ENCODE results near the gene DTNBP1.

Gene DTNBP1

GRCh38 chr6:15500078-15500740 is 162.6 kb downstream of the DTNBP1 start:
- Histone ChIP-seq H3K9ac (ENCODE audit: low read length) (no peak overlapping the region), H3K4me2 (ENCODE audit: low read depth, low read length) (no peak overlapping the region), H3K27me3 (replicated peaks; ENCODE audit: insufficient read depth, low read length) (no peaks in the 10 kb centered on the region), H3K4me1 (ENCODE audit: low read length) (no peaks in the 10 kb centered on the region), H4K20me1 (ENCODE audit: insufficient read depth, low read length) (no peaks in the 10 kb centered on the region), H2AFZ (ENCODE audit: low read length) (no peak overlapping the region), H3K9me2 (replicated peaks; ENCODE audit: insufficient read depth, low read length) (no peaks in the 10 kb centered on the region), H3K79me2 (ENCODE audit: low read length) (no peaks in the 10 kb centered on the region), H3K27ac (ENCODE audit: low read length) (no peak overlapping the region), H3K4me3 (ENCODE audit: low read length) (no peak overlapping the region), H3K36me3 (replicated peaks; ENCODE audit: insufficient read depth, low read length) (no peaks in the 10 kb centered on the region), H3K9me3 (replicated peaks; ENCODE audit: insufficient read depth, low read length) (no peaks in the 10 kb centered on the region), H3F3A (ENCODE audit: insufficient read depth, low read length) (no peaks in the 10 kb centered on the region)
- TF ChIP-seq EZH2 (optimal IDR thresholded peaks at IDR 0.05; ENCODE audit: low read depth, low read length) (no peak), EZH2phosphoT487 (IDR thresholded peaks at IDR 0.05; ENCODE audit: low read length) (no peak)
- no peak for DNase-seq

GRCh38 chr6:15499591-15499990 is 163.2 kb downstream of the DTNBP1 start:
- Histone ChIP-seq H3K9ac (ENCODE audit: low read length) (no peak overlapping the region), H3K36me3 (replicated peaks; ENCODE audit: insufficient read depth, low read length) (no peaks in the 10 kb centered on the region), H3K9me3 (replicated peaks; ENCODE audit: insufficient read depth, low read length) (no peaks in the 10 kb centered on the region), H2AFZ (ENCODE audit: low read length) (no peak overlapping the region), H3K79me2 (ENCODE audit: low read length) (no peaks in the 10 kb centered on the region), H3K27me3 (replicated peaks; ENCODE audit: insufficient read depth, low read length) (no peaks in the 10 kb centered on the region), H3F3A (ENCODE audit: insufficient read depth, low read length) (no peaks in the 10 kb centered on the region), H4K20me1 (ENCODE audit: insufficient read depth, low read length) (no peaks in the 10 kb centered on the region), H3K4me1 (ENCODE audit: low read length) (no peaks in the 10 kb centered on the region), H3K9me2 (replicated peaks; ENCODE audit: insufficient read depth, low read length) (no peaks in the 10 kb centered on the region), H3K4me2 (ENCODE audit: low read depth, low read length) (no peak overlapping the region), H3K4me3 (ENCODE audit: low read length) (no peak overlapping the region), H3K27ac (ENCODE audit: low read length) (no peak overlapping the region)
- TF ChIP-seq EZH2phosphoT487 (IDR thresholded peaks at IDR 0.05; ENCODE audit: low read length) (no peak), CTCF (IDR thresholded peaks at IDR 0.05; ENCODE audit: low read length) (no peak), EZH2 (optimal IDR thresholded peaks at IDR 0.05; ENCODE audit: low read depth, low read length) (no peak)
- DNase-seq, result no peak

- H4K20me1 ChIP-seq (ENCODE audit: insufficient read depth, low read length), result no peaks in the 10 kb centered on the region
- no peak for TF ChIP-seq EZH2phosphoT487 (IDR thresholded peaks at IDR 0.05; ENCODE audit: low read length)
- no peak for TF ChIP-seq CTCF (IDR thresholded peaks at IDR 0.05; ENCODE audit: low read length)
- no peak for TF ChIP-seq EZH2 (optimal IDR thresholded peaks at IDR 0.05; ENCODE audit: low read depth, low read length)
- H3F3A ChIP-seq (ENCODE audit: insufficient read depth, low read length), result no peaks in the 10 kb centered on the region
These were observed 163.7 kb downstream of the DTNBP1 start for GRCh38 chr6:15499125-15499524.

GRCh38 chr6:15498640-15499039 is 164.2 kb downstream of the DTNBP1 start:
- Histone ChIP-seq H3K27me3 (replicated peaks; ENCODE audit: insufficient read depth, low read length) (no peaks in the 10 kb centered on the region), H3K79me2 (ENCODE audit: low read length) (no peaks in the 10 kb centered on the region), H3K36me3 (replicated peaks; ENCODE audit: insufficient read depth, low read length) (no peaks in the 10 kb centered on the region), H3K4me1 (ENCODE audit: low read length) (no peaks in the 10 kb centered on the region), H2AFZ (ENCODE audit: low read length) (no peak overlapping the region), H3K9me3 (replicated peaks; ENCODE audit: insufficient read depth, low read length) (no peaks in the 10 kb centered on the region), H3K27ac (ENCODE audit: low read length) (no peak overlapping the region), H3K4me2 (ENCODE audit: low read depth, low read length) (no peak overlapping the region), H3K9ac (ENCODE audit: low read length) (no peak overlapping the region), H3K9me2 (replicated peaks; ENCODE audit: insufficient read depth, low read length) (no peaks in the 10 kb centered on the region), H3K4me3 (ENCODE audit: low read length) (no peak overlapping the region), H3F3A (ENCODE audit: insufficient read depth, low read length) (no peaks in the 10 kb centered on the region), H4K20me1 (ENCODE audit: insufficient read depth, low read length) (no peaks in the 10 kb centered on the region)
- DNase-seq, result no peak
- no peak for TF ChIP-seq EZH2phosphoT487 (IDR thresholded peaks at IDR 0.05; ENCODE audit: low read length)
- TF ChIP-seq EZH2 (optimal IDR thresholded peaks at IDR 0.05; ENCODE audit: low read depth, low read length), result no peak
- TF ChIP-seq CTCF (IDR thresholded peaks at IDR 0.05; ENCODE audit: low read length), result no peak

More at GRCh38 chr6:15499125-15499524, 163.7 kb downstream of the DTNBP1 start:
- no peaks in the 10 kb centered on the region for H3K9me2 ChIP-seq (replicated peaks; ENCODE audit: insufficient read depth, low read length)
- H3K4me1 ChIP-seq (ENCODE audit: low read length), result no peaks in the 10 kb centered on the region
- H2AFZ ChIP-seq (ENCODE audit: low read length), result no peak overlapping the region
- no peak overlapping the region for H3K4me2 ChIP-seq (ENCODE audit: low read depth, low read length)
- H3K4me3 ChIP-seq (ENCODE audit: low read length), result no peak overlapping the region
- H3K9ac ChIP-seq (ENCODE audit: low read length), result no peak overlapping the region
- no peak overlapping the region for H3K27ac ChIP-seq (ENCODE audit: low read length)
- DNase-seq, result no peak
- H3K27me3 ChIP-seq (replicated peaks; ENCODE audit: insufficient read depth, low read length), result no peaks in the 10 kb centered on the region
- H3K9me3 ChIP-seq (replicated peaks; ENCODE audit: insufficient read depth, low read length), result no peaks in the 10 kb centered on the region
- no peaks in the 10 kb centered on the region for H3K36me3 ChIP-seq (replicated peaks; ENCODE audit: insufficient read depth, low read length)
- H3K79me2 ChIP-seq (ENCODE audit: low read length), result no peaks in the 10 kb centered on the region
